H9 (cell line): ENCODE measurements around the gene CHI3L2. TPM values are rescaled to one million over a fixed set of nuclear protein-coding genes. Genes with fewer than 3 reads are reported as not detected.

Experiments
- DNase-seq: peaks from one replicate; pipeline ENCODE4 v3.0.0-alpha.2; 2017
- H2AFZ ChIP-seq: one replicate; pipeline ENCODE4 v1.6.1; 2013; ENCODE audit warnings: mild to moderate bottlenecking, low read length, control low read depth, moderate library complexity
- H2AK5ac ChIP-seq: 2 replicates; pipeline ENCODE4 v1.6.1; 2013; ENCODE audit warnings: low read length, control low read depth, mixed read lengths; ENCODE audit not compliant: insufficient read length
- H2BK120ac ChIP-seq: one replicate; pipeline ENCODE4 v1.6.1; 2013; ENCODE audit warnings: low read depth, mild to moderate bottlenecking, low read length, control low read depth, inconsistent platforms; ENCODE audit not compliant: poor library complexity, severe bottlenecking
- H2BK12ac ChIP-seq: 2 replicates; pipeline ENCODE4 v1.6.1; 2013; ENCODE audit warnings: low read length, control low read depth, mixed read lengths, low read depth; ENCODE audit not compliant: insufficient read length
- H2BK15ac ChIP-seq: 2 replicates; pipeline ENCODE4 v1.6.1; 2013; ENCODE audit warnings: low read depth, low read length, control low read depth
- H2BK20ac ChIP-seq: one replicate; pipeline ENCODE4 v1.6.1; 2013; ENCODE audit warnings: low read depth, mild to moderate bottlenecking, low read length, control low read depth, inconsistent platforms; ENCODE audit not compliant: poor library complexity, severe bottlenecking
- H2BK5ac ChIP-seq: 2 replicates; pipeline ENCODE4 v1.6.1; 2013; ENCODE audit warnings: low read length, control low read depth, mixed read lengths; ENCODE audit not compliant: insufficient read length
- H3K14ac ChIP-seq: 2 replicates; pipeline ENCODE4 v1.6.1; 2013; ENCODE audit warnings: low read length, control low read depth; ENCODE audit not compliant: insufficient read depth
- H3K18ac ChIP-seq: 2 replicates; pipeline ENCODE4 v1.6.1; 2013; ENCODE audit warnings: low read depth, mild to moderate bottlenecking, mixed read lengths, low read length, control low read depth; ENCODE audit not compliant: insufficient read length
- H3K23ac ChIP-seq: 2 replicates; pipeline ENCODE4 v1.6.1; 2013; ENCODE audit warnings: low read length, control low read depth, mixed read lengths, low read depth; ENCODE audit not compliant: insufficient read length
- H3K23me2 ChIP-seq: 2 replicates; pipeline ENCODE4 v1.6.1; 2013; ENCODE audit warnings: low read depth, mild to moderate bottlenecking, mixed read lengths, low read length, control low read depth; ENCODE audit not compliant: insufficient read length, poor library complexity, severe bottlenecking
- H3K27ac ChIP-seq: 2 replicates; pipeline ENCODE4 v1.5.1; 2013; ENCODE audit warnings: low read length, control low read depth, mixed read lengths, low read depth; ENCODE audit not compliant: insufficient read length
- H3K27me3 ChIP-seq: 2 replicates; pipeline ENCODE4 v1.6.1; 2013; ENCODE audit warnings: low read length, control low read depth, inconsistent platforms; ENCODE audit not compliant: insufficient read depth
- H3K4ac ChIP-seq: 2 replicates; pipeline ENCODE4 v1.6.1; 2013; ENCODE audit warnings: low read depth, mild to moderate bottlenecking, control low read depth, inconsistent platforms, low read length, moderate library complexity
- H3K4me1 ChIP-seq: 2 replicates; pipeline ENCODE4 v1.6.1; 2013; ENCODE audit warnings: low read length, control low read depth, inconsistent platforms; ENCODE audit not compliant: insufficient read depth
- H3K4me2 ChIP-seq: 2 replicates; pipeline ENCODE4 v1.6.1; 2013; ENCODE audit warnings: low read length, control low read depth, mixed read lengths; ENCODE audit not compliant: insufficient read length, insufficient read depth
- H3K56ac ChIP-seq: 2 replicates; pipeline ENCODE4 v1.6.1; 2013; ENCODE audit warnings: low read depth, mild to moderate bottlenecking, mixed read lengths, low read length, control low read depth; ENCODE audit not compliant: insufficient read length
- H3K79me1 ChIP-seq: 2 replicates; pipeline ENCODE4 v1.6.1; 2013; ENCODE audit warnings: low read depth, mild to moderate bottlenecking, moderate library complexity, low read length, control low read depth, inconsistent platforms; ENCODE audit not compliant: insufficient read depth, poor library complexity, severe bottlenecking
- H3K79me2 ChIP-seq: 2 replicates; pipeline ENCODE4 v1.6.1; 2013; ENCODE audit warnings: low read length, control low read depth, inconsistent platforms; ENCODE audit not compliant: insufficient read depth
- H3K9ac ChIP-seq: 2 replicates; pipeline ENCODE4 v1.6.1; 2013; ENCODE audit warnings: low read length, control low read depth, mixed read lengths; ENCODE audit not compliant: insufficient read length; ENCODE audit errors: extremely low read depth
- H3K9me3 ChIP-seq: one replicate; pipeline ENCODE4 v1.6.1; 2013; ENCODE audit warnings: low read depth, low read length, inconsistent platforms; ENCODE audit not compliant: control insufficient read depth
- H3T11ph ChIP-seq: one replicate; pipeline ENCODE4 v1.6.1; 2013; ENCODE audit warnings: mild to moderate bottlenecking, low read length, control low read depth, inconsistent platforms
- H4K20me1 ChIP-seq: one replicate; pipeline ENCODE4 v1.6.1; 2013; ENCODE audit not compliant: control insufficient read depth, insufficient read length, insufficient read depth
- H4K5ac ChIP-seq: 2 replicates; pipeline ENCODE4 v1.6.1; 2013; ENCODE audit warnings: low read depth, mild to moderate bottlenecking, mixed read lengths, low read length, control low read depth; ENCODE audit not compliant: insufficient read length
- H4K8ac ChIP-seq: replicated peaks from 2 replicates; pipeline ENCODE4 v1.6.1; 2013; ENCODE audit warnings: low read length, control low read depth, mixed read lengths, low read depth; ENCODE audit not compliant: insufficient read length
- H4K91ac ChIP-seq: 2 replicates; pipeline ENCODE4 v1.6.1; 2013; ENCODE audit warnings: low read depth, mild to moderate bottlenecking, moderate library complexity, mixed read lengths, low read length, control low read depth; ENCODE audit not compliant: insufficient read length
- H3K27ac Mint-ChIP-seq, 3 experiments: 2 replicates in 2 of 3; 3 replicates in 1 of 3; pipeline ENCODE4 v1.8.0; 2020 to 2021; ENCODE audit warnings: mixed read lengths in 3 of 3, mild to moderate bottlenecking in 1 of 3, moderate library complexity in 1 of 3
- H3K27me3 Mint-ChIP-seq: 2 replicates; pipeline ENCODE4 v1.8.0; 2021; ENCODE audit warnings: low read depth, mild to moderate bottlenecking, moderate library complexity, mixed read lengths
- H3K36me3 Mint-ChIP-seq, 3 experiments: 2 replicates in 2 of 3; 3 replicates in 1 of 3; pipeline ENCODE4 v1.8.0; 2020 to 2021; ENCODE audit warnings: low read depth in 3 of 3, mixed read lengths in 3 of 3; ENCODE audit not compliant: insufficient read depth in 1 of 3
- H3K4me1 Mint-ChIP-seq, 2 experiments: 2 replicates each; pipeline ENCODE4 v1.8.0; 2020; ENCODE audit warnings: mixed read lengths in 2 of 2
- H3K4me3 Mint-ChIP-seq, 2 experiments: 2 replicates in 1 of 2; 3 replicates in 1 of 2; pipeline ENCODE4 v1.8.0; 2020 to 2021; ENCODE audit warnings: mild to moderate bottlenecking in 2 of 2, mixed read lengths in 2 of 2, moderate library complexity in 1 of 2
- H3K9me3 Mint-ChIP-seq, 2 experiments: 2 replicates in 1 of 2; 3 replicates in 1 of 2; pipeline ENCODE4 v1.8.0; 2020; ENCODE audit warnings: mild to moderate bottlenecking in 2 of 2, mixed read lengths in 2 of 2, moderate library complexity in 1 of 2
- total RNA-seq: library from RNA; stranded (reverse); gene quantifications from 2 replicates; pipeline ENCODE4 v1.2.1, GENCODE V29; 2021
- TF ChIP-seq, protein P1 (sequence below): fragments of 200-600 bp; sonication (generic); conservative IDR thresholded peaks from 3 replicates; pipeline ENCODE4 v1.8.0; 2021; ENCODE audit warnings: antibody characterized with exemption, mild to moderate bottlenecking

Gene CHI3L2
- total RNA-seq, 1 experiment from 2014 or later, result not detected

GRCh38 chr1:111184663-111185062, 42.9 kb upstream of the CHI3L2 start:
- Mint-ChIP-seq H3K36me3 (peaks cover 16 to 55% (median 31%) of the 10 kb centered on the region in 3 experiments; a peak in 6 of 7 replicates), H3K9me3 (no peaks in the 10 kb centered on the region), H3K27ac (no peak overlapping the region), H3K4me1 (no peaks in the 10 kb centered on the region), H3K4me3 (no peak overlapping the region), H3K27me3 (no peaks in the 10 kb centered on the region)
- Histone ChIP-seq H3K4me1 (no peaks in the 10 kb centered on the region), H4K5ac (no peak overlapping the region), H3K23me2 (no peaks in the 10 kb centered on the region), H4K20me1 (no peaks in the 10 kb centered on the region), H3K4ac (no peak overlapping the region), H3K18ac (no peak overlapping the region), H3K56ac (no peak overlapping the region), H3T11ph (no peak overlapping the region), H4K8ac (no peak overlapping the region), H2BK12ac (no peak overlapping the region), H3K79me2 (no peaks in the 10 kb centered on the region), H4K91ac (no peak overlapping the region), H3K27ac (no peak overlapping the region), H2AFZ (no peak overlapping the region), H3K79me1 (no peaks in the 10 kb centered on the region), H2BK120ac (no peak overlapping the region), H3K9ac (no peak overlapping the region), H2BK20ac (no peak overlapping the region), H2AK5ac (no peak overlapping the region), H3K14ac (no peak overlapping the region), H3K27me3 (no peaks in the 10 kb centered on the region), H3K4me2 (no peak overlapping the region), H2BK15ac (no peak overlapping the region), H3K23ac (no peak overlapping the region), H3K9me3 (no peaks in the 10 kb centered on the region), H2BK5ac (no peak overlapping the region)
- TF ChIP-seq, protein P1, sequence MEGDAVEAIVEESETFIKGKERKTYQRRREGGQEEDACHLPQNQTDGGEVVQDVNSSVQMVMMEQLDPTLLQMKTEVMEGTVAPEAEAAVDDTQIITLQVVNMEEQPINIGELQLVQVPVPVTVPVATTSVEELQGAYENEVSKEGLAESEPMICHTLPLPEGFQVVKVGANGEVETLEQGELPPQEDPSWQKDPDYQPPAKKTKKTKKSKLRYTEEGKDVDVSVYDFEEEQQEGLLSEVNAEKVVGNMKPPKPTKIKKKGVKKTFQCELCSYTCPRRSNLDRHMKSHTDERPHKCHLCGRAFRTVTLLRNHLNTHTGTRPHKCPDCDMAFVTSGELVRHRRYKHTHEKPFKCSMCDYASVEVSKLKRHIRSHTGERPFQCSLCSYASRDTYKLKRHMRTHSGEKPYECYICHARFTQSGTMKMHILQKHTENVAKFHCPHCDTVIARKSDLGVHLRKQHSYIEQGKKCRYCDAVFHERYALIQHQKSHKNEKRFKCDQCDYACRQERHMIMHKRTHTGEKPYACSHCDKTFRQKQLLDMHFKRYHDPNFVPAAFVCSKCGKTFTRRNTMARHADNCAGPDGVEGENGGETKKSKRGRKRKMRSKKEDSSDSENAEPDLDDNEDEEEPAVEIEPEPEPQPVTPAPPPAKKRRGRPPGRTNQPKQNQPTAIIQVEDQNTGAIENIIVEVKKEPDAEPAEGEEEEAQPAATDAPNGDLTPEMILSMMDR, result no peak
- DNase-seq, result no peak
